HG02798 (cell line): Measurements from ENCODE around the gene AWAT2.
"Not testable (repeated sequence)": the region's sequence is repeated elsewhere in the genome, so short reads cannot be mapped to it uniquely, and the experiment has no call there.

Experiments
- ATAC-seq: cut with Tn5 transposase; IDR thresholded peaks from one replicate; pipeline ENCODE4 v1.9.1; 2021; ENCODE audit warnings: mild to moderate bottlenecking; ENCODE audit not compliant: unreplicated experiment, poor library complexity

Gene AWAT2

DNA sequence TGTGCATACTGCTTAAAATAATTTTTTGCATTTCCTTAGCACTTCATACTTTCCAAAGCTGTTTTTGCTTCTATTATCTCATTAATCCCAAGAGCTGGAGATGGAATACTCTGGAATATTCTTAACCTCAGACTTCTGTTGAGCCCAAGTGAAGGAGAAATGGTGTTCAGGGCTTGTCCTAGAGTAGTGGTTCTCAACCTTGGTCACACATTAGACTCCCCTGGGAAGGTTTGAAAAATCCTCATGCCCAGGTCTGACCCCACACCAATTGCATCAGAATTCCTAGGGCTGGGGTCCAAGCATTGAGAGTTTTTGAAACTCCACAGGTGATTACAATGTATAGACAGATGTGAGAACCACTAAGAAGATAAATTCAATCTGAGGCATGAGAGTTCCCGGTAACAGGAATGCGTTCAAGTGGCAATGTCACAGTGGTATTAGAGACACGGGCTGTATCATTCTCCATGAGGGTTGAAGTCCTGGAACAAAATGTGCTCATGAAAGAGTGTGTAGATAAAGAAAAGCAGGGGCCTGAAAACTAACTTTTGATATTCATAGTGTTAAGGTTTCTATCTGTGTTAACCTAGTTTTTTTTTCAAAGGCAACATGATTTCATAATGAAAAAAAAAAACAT, 47.9 kb downstream of the AWAT2 start:
- no peak for ATAC-seq

DNA sequence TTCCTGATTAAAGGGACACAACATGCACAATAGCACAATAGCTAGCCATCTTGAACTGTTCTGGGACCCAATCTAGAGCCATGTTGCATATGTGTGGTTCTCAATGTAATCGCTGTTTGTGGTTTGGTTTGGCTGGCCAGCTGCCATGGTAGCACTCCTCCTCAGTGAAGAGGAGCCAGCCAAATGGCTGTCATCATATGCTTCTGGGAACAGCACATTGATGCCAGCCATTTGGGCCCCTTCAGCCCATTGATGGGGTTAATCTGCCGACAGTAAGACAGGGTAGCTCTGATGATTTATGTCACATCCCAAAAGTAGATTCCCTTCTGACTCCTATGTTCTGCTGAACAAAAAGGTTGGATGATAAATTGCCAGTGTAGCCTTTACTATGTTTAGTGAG, 48.5 kb downstream of the AWAT2 start:
- ATAC-seq: no peak

DNA sequence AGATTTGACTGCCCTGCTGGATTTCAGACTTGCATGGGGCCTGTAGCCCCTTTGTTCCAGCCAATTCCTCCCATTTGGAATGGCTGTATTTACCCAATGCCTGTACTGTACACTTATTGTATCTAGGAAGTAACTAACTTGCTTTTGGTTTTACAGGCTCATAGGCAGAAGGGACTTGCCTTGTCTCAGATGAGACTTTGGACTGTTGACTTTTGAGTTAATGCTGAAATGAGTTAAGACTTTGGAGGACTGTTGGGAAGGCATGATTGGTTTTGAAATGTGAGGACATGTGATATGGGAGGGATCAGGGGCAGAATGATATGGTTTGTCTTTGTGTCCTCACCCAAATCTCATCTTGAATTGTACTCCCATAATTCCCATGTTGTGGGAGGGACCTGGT, 51.4 kb downstream of the AWAT2 start:
- not testable (repeated sequence) for ATAC-seq

DNA sequence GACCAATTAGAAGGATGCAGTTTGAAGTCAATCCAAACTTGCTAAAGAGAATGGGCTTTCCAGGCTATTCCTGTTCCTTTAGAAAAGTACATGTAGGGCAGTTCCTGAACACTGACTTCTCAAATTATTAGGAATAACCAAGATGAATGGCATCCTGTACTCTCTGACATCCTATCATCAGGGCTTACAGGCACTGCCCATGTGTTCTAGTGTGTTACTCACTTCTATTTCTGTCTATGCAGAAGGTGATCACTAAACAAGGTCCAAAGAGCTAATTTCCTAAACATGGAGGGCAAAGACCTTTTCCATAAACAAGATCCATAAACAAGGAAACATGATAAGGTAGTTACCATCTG, 53.6 kb downstream of the AWAT2 start:
- ATAC-seq: no peak

DNA sequence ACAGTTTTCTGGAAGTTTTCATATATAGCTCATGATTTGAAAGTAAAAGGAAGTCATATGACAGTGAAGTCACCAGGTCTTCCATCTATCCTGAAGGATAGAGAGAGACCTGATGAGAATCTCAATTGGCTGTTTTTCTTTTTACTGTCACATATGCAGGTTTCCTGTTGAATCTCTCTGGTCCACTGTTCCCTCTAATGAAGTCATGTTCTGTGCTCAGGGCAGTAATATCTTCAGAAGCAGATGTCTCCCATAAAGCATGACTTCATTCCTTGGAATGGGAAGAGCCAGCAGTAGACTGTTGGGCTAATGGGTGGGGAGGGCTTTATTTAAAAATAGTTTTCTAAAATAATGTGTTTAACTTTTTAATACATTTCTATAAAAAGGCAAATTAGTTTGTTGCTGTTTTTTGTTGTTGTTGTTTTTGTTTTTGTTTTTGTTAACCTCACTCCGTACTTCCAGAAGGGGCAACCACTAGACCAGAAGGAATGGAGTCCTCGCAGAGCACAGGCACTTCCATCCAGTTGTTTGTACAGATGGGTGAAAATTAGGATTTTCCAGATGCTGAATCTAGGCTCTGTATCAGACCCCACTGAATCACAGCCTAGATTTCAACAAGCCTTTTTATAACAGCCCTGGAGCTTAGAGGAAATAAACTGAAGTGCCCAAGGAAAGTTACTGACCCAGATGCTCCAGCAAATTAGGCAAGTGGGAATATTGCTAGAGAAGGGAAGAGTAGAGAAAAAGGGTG, 54.2 kb downstream of the AWAT2 start:
- no peak for ATAC-seq

DNA sequence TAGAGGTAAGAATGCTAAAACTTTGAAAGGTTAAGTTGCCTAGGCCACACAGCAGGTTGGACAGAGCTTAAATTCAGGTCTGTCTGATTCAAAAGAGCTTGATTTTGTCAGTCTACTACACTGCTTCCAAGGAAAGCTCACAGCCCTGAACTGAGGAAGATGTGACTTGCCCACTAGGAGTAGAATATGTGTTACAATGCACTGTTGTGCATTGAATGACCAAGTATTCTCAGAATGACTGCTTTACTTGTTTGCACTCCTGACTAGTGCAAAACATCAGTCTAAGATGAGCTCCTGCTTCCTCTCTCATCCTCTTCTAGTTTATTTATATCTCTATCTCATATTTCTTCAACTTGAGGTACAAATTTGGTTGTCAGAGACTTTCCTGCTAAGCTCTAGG, 56.2 kb downstream of the AWAT2 start:
- no peak for ATAC-seq

DNA sequence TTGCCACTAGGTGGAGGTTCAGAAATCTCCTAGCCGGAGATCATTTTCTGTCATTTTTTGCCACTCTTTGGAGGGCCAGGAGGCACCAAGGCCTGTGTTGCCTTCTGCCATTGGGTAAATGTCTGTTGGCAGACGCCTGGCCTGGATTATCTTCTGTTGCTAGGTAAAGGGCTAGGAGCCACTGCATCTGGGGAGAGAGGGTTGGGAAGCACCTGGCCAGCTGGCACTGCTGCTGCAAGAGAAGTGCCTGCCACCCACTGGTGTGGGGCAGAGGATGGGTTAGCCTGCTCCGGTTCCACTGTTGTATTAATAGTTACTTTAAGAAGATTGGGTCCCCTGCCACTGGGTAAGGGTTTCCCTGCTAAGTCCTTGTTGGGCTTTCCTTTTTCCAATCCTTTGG, 58.1 kb downstream of the AWAT2 start:
- no peak for ATAC-seq
